T-helper 1 cell treated with Interleukin-12 subunit alpha and Interleukin-12 subunit beta and Interleukin-4 antibody, amounts not matched to agents 30 ng/mL and 1 ng/mL, for 36 hours (primary cell): ENCODE results near the gene SLC16A8. TPM values are rescaled to one million over a fixed set of nuclear protein-coding genes. Genes with fewer than 3 reads are reported as not detected.

Source experiments
- intact Hi-C: fragments of 100-400 bp; cut with micrococcal nuclease; formaldehyde crosslinking; loops from one replicate; pipeline ENCODE4 v1.15.1; 2024
- total RNA-seq: library from RNA; stranded (reverse); gene quantifications from 2 replicates; pipeline ENCODE4 v1.2.3, GENCODE V29; 2022

SLC16A8 gene
- total RNA-seq, 1 donor from 2014 or later, result not detected

- intact Hi-C loops, result no loop called here
These were observed 9.5 kb downstream of the SLC16A8 start for GRCh38 chr22:38074181-38075104.

- intact Hi-C loops, result no loop called here
These were observed 10.5 kb downstream of the SLC16A8 start for GRCh38 chr22:38073150-38074130.

GRCh38 chr22:38072322-38073149 lies 11.4 kb downstream of the SLC16A8 start:
- intact Hi-C loops, result no loop called here

GRCh38 chr22:38071421-38072321 lies 12.3 kb downstream of the SLC16A8 start:
- intact Hi-C loops, result no loop called here

- intact Hi-C loops, result no loop called here
These were observed 13.6 kb downstream of the SLC16A8 start for GRCh38 chr22:38070250-38070921.

GRCh38 chr22:38069372-38070249 lies 14.4 kb downstream of the SLC16A8 start:
- intact Hi-C loops, result loop anchor here (5.0 kb wide), 1 partner anchor 82 kb away; no protein-coding TSS in a partner anchor

GRCh38 chr22:38068641-38069371 lies 15.2 kb downstream of the SLC16A8 start:
- intact Hi-C loops, result loop anchor here (5.0 kb wide), 1 partner anchor 82 kb away; no protein-coding TSS in a partner anchor

GRCh38 chr22:38067761-38068360 lies 16.1 kb downstream of the SLC16A8 start:
- intact Hi-C loops, result loop anchor here (5.0 kb wide), 1 partner anchor 81 kb away; no protein-coding TSS in a partner anchor

GRCh38 chr22:38067028-38067415 lies 17.0 kb downstream of the SLC16A8 start:
- intact Hi-C loops, result loop anchor here (5.0 kb wide), 1 partner anchor 80 kb away; no protein-coding TSS in a partner anchor

- intact Hi-C loops, result loop anchor here (5.0 kb wide), 1 partner anchor 79 kb away; no protein-coding TSS in a partner anchor
These were observed 17.5 kb downstream of the SLC16A8 start for GRCh38 chr22:38066381-38067027.

GRCh38 chr22:38065539-38065938 lies 18.4 kb downstream of the SLC16A8 start:
- intact Hi-C loops, result loop anchor here (5.0 kb wide), 1 partner anchor 78 kb away; no protein-coding TSS in a partner anchor

- intact Hi-C loops, result no loop called here
These were observed 21.2 kb downstream of the SLC16A8 start for GRCh38 chr22:38062791-38063190.

- intact Hi-C loops, result loop anchor here (1.0 to 5.0 kb wide), 4 partner anchors 124 to 513 kb away; partner anchors contain the start of genes DDX17, DMC1, PLA2G6 and TMEM184B
These were observed 26.8 kb downstream of the SLC16A8 start, which contains the start of gene PICK1 for GRCh38 chr22:38056969-38057891. Gene PICK1 (plus strand): TSS chr22:38057404. CDS start chr22:38057810, 406 bp downstream.
